Measurements from ENCODE around the gene WDFY4.

The WDFY4 gene

GRCh38 chr10:48804740-48805182 lies 120.1 kb downstream of the WDFY4 start:
- H3K4me3 ChIP-seq (ENCODE audit: control insufficient read depth, low read depth, low read length): no peak overlapping the region
- no peak for TF ChIP-seq CTCF (conservative IDR thresholded peaks at IDR 0.05; ENCODE audit: control insufficient read depth, insufficient read depth, low read depth, low read length)
- DNase-seq (ENCODE audit: low read depth): no peak

GRCh38 chr10:48805411-48805810 lies 120.7 kb downstream of the WDFY4 start:
- H3K4me3 ChIP-seq (ENCODE audit: control insufficient read depth, low read depth, low read length): no peak overlapping the region
- no peak for DNase-seq (ENCODE audit: low read depth)
- no peak for TF ChIP-seq CTCF (conservative IDR thresholded peaks at IDR 0.05; ENCODE audit: control insufficient read depth, insufficient read depth, low read depth, low read length)

GRCh38 chr10:48805848-48806247 lies 121.2 kb downstream of the WDFY4 start:
- TF ChIP-seq CTCF (conservative IDR thresholded peaks at IDR 0.05; ENCODE audit: control insufficient read depth, insufficient read depth, low read depth, low read length): no peak
- no peak overlapping the region for H3K4me3 ChIP-seq (ENCODE audit: control insufficient read depth, low read depth, low read length)
- no peak for DNase-seq (ENCODE audit: low read depth)

DNA sequence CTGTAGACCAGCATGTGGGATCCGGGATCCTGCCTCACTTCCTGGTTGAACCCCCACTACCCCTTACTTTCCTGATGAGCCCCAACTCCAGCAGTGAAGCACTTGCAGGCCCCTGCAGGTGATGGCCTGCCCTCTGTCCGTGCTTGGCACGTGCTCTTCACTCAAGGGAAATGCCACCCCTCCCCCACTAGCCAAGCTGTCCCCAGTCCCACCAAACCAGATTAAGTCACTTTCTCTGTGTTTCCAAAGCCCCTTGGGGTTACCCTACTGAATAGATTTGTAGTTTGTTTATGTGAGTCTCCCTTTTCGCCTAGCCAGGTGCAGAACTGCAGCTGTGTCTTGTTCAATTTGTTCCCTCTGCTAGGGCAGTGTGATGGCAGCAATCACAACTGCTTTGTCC lies 121.7 kb downstream of the WDFY4 start:
- TF ChIP-seq CTCF (conservative IDR thresholded peaks at IDR 0.05; ENCODE audit: control insufficient read depth, insufficient read depth, low read depth, low read length): no peak
- no peak for DNase-seq (ENCODE audit: low read depth)
- no peak overlapping the region for H3K4me3 ChIP-seq (ENCODE audit: control insufficient read depth, low read depth, low read length)

GRCh38 chr10:48807791-48808470 lies 123.3 kb downstream of the WDFY4 start:
- no peak for DNase-seq (ENCODE audit: low read depth)
- TF ChIP-seq CTCF (conservative IDR thresholded peaks at IDR 0.05; ENCODE audit: control insufficient read depth, insufficient read depth, low read depth, low read length): no peak
- H3K4me3 ChIP-seq (ENCODE audit: control insufficient read depth, low read depth, low read length): no peak overlapping the region

GRCh38 chr10:48809261-48809660 lies 124.6 kb downstream of the WDFY4 start:
- no peak for TF ChIP-seq CTCF (conservative IDR thresholded peaks at IDR 0.05; ENCODE audit: control insufficient read depth, insufficient read depth, low read depth, low read length)
- H3K4me3 ChIP-seq (ENCODE audit: control insufficient read depth, low read depth, low read length): no peak overlapping the region
- DNase-seq (ENCODE audit: low read depth): no peak

DNA sequence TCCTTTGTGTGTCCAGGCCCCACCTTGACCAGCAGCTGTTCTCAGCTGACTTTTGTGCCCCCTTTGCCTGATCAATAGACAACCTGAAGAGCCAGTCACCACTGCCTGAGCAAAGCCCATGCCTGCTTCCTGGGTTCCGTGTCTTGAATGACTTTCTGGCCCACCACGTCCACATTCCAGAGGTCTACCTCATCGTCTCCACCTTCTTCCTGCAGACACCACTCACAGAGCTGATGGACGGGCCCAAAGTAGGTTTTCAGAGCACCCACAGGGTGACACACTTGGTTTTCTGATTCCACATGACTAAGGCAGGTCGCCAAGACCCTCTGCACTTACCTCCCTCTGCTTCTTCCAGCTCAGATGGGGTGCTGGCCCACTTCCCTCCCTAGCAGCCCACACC lies 126.8 kb downstream of the WDFY4 start:
- DNase-seq (ENCODE audit: low read depth): no peak
- no peak for TF ChIP-seq CTCF (conservative IDR thresholded peaks at IDR 0.05; ENCODE audit: control insufficient read depth, insufficient read depth, low read depth, low read length)
- no peak overlapping the region for H3K4me3 ChIP-seq (ENCODE audit: control insufficient read depth, low read depth, low read length)

Measured in fibroblast of mammary gland (primary cell).